ENCODE results near the gene SMIM41. TPM values are rescaled to one million over a fixed set of nuclear protein-coding genes. Genes with fewer than 3 reads are reported as not detected.

Gene SMIM41
- polyA plus RNA-seq, 2 of the 4 experiments (the other 2 are of a cell fraction) = not detected

DNA sequence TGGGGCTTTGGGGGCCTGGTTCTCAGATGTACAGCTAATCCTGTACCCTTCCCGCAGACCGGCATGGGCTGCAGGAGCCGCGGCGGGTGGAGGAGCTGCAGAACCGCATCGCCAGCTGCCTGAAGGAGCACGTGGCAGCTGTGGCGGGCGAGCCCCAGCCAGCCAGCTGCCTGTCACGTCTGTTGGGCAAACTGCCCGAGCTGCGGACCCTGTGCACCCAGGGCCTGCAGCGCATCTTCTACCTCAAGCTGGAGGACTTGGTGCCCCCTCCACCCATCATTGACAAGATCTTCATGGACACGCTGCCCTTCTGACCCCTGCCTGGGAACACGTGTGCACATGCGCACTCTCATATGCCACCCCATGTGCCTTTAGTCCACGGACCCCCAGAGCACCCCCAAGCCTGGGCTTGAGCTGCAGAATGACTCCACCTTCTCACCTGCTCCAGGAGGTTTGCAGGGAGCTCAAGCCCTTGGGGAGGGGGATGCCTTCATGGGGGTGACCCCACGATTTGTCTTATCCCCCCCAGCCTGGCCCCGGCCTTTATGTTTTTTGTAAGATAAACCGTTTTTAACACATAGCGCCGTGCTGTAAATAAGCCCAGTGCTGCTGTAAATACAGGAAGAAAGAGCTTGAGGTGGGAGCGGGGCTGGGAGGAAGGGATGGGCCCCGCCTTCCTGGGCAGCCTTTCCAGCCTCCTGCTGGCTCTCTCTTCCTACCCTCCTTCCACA lies 20.7 kb upstream of the SMIM41 start:
- Histone ChIP-seq H3K27ac (no peak overlapping the region), H3K4me2 (no peak overlapping the region), H3K4me3 (no peak overlapping the region), H3K9me3 (no peaks in the 10 kb centered on the region), H3K4me1 (peaks cover 13% of the 10 kb centered on the region)
- ChIA-PET CTCF (interaction anchor here (1.4 to 42.5 kb wide), 6 partner anchors 7 to 61 kb away, joined by 4 to 1730 read pairs (median 19); partner anchors contain the start of genes ATG101 and NR4A1), POLR2A (interaction anchor here (2.4 to 2.8 kb wide), 2 partner anchors 8 to 11 kb away, joined by 9 to 10 read pairs; partner anchors contain the start of genes ATG101 and NR4A1)
- DNase-seq (ENCODE audit: low read depth in 1 of 2, low spot score in 1 of 2) (peak in 1 of 2 experiments; percentile 74), FAIRE-seq (no peak), ATAC-seq (no peak)
- whole genome bisulfite sequencing (ENCODE audit: missing lambda C conversion rate) = 87% methylated on average over 25 of the region's 25 CpGs
- no peak for TF ChIP-seq JUN (IDR thresholded peaks at IDR 0.05)
- no peak for TF ChIP-seq FOSL2 (IDR thresholded peaks at IDR 0.05)
- no peak for TF ChIP-seq FOSL2 (CRISPR knock-in tag; IDR thresholded peaks at IDR 0.05)
- peak; percentile 18; the same call in 1 of the 2 replicates for TF ChIP-seq MAZ (IDR thresholded peaks at IDR 0.05; ENCODE audit: borderline replicate concordance, low read depth, low read length)
- 0 out of 2 replicates have a peak, but pooled peaks have one; percentile 19 for TF ChIP-seq TP53 (CRISPR knock-in tag; IDR thresholded peaks at IDR 0.05)
- TF ChIP-seq, protein P1, sequence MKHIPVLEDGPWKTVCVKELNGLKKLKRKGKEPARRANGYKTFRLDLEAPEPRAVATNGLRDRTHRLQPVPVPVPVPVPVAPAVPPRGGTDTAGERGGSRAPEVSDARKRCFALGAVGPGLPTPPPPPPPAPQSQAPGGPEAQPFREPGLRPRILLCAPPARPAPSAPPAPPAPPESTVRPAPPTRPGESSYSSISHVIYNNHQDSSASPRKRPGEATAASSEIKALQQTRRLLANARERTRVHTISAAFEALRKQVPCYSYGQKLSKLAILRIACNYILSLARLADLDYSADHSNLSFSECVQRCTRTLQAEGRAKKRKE (CRISPR knock-in tag; IDR thresholded peaks at IDR 0.05; ENCODE audit: low read depth) = no peak
- TF ChIP-seq TFCP2L1 (CRISPR knock-in tag; IDR thresholded peaks at IDR 0.05) = peak; percentile 65; the same call in 1 of the 2 replicates

DNA sequence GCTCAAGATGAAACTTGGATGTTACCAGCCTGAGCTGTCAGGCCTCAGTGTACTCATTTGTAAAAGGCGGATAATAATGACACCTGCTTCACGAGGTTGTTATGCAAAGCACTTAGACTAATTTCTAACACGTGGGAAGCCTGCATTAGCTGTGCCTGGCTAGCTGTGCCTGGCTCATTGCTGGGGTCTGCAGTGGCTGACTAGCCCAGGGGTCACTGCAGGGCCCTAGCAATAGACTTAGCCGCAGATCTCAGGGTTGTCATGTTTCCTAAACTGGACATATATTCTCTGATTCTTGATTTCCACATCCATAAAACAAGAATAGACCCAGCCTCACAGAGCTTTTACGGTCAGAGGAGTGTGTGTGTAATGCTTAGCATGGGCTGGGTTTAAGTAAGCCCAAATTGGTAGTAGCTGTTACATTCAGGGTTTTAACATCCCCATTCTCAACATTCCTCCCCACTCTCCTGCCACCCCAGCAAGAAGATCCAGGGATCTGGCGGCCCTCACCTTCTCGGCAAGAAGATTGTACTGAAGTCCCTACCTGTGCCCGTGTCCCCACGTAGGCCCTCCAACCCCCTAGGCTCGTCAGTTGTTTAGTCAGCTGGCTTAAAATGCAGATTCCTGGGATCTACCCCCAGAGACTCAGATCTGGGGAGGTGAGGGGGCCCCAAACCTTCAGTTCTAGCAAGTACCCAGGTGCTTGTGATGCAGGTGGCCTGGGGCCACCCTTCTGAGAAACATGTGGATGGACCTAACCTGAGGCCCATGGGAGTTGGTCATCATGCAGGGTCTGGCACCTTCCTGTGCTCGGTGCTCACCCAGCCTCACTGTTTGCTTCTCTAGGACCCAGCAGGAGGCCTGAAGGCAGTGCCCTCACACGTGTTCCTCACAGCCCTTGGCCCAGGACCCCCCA lies 19.7 kb upstream of the SMIM41 start:
- peaks cover 17% of the 10 kb centered on the region for H3K4me1 ChIP-seq
- H3K27ac ChIP-seq = no peak overlapping the region
- DNase-seq (ENCODE audit: low read depth in 1 of 2, low spot score in 1 of 2) (peak in 1 of 2 experiments; percentile 93), ATAC-seq (peak; percentile 25 to 35; a peak in 5 of 6 replicates), FAIRE-seq (no peak)
- POLR2A ChIA-PET = interaction anchor here (2.4 to 2.8 kb wide), 2 partner anchors 9 to 10 kb away, joined by 9 to 10 read pairs; partner anchors contain the start of genes ATG101 and NR4A1
- H3K4me3 ChIP-seq = no peak overlapping the region
- CTCF ChIA-PET = interaction anchor here (0.9 to 42.5 kb wide), 9 partner anchors 8 to 60 kb away, joined by 3 to 1730 read pairs (median 13); partner anchors contain the start of genes ATG101, NR4A1 and SMIM41
- no peak overlapping the region for H3K4me2 ChIP-seq
- WGBS (ENCODE audit: missing lambda C conversion rate) = 80% methylated on average over 12 of the region's 12 CpGs
- H3K9me3 ChIP-seq = no peaks in the 10 kb centered on the region
- no peak for TF ChIP-seq CEBPB (IDR thresholded peaks at IDR 0.05)
- TF ChIP-seq FOSB (CRISPR knock-in tag; IDR thresholded peaks at IDR 0.05) = peak; percentile 99
- no peak for TF ChIP-seq POLR2A (IDR thresholded peaks at IDR 0.05; ENCODE audit: low read length)
- peak; percentile 80 for TF ChIP-seq ZSCAN20 (CRISPR knock-in tag; IDR thresholded peaks at IDR 0.05)
- TF ChIP-seq EHF (CRISPR knock-in tag; IDR thresholded peaks at IDR 0.05) = peak; percentile 90
- TF ChIP-seq KDM1A (IDR thresholded peaks at IDR 0.05; ENCODE audit: low read depth) = no peak
- TF ChIP-seq TP53 (CRISPR knock-in tag; IDR thresholded peaks at IDR 0.05) = peak; percentile 99
- TF ChIP-seq RARB (CRISPR knock-in tag; IDR thresholded peaks at IDR 0.05) = peak; percentile 99
- TF ChIP-seq ESRRA (IDR thresholded peaks at IDR 0.05; ENCODE audit: borderline replicate concordance, low read length) = peak; percentile 38
- TF ChIP-seq PHF8 (IDR thresholded peaks at IDR 0.05; ENCODE audit: borderline replicate concordance, low read depth) = no peak
- no peak for TF ChIP-seq SREBF2 (IDR thresholded peaks at IDR 0.05)
- TF ChIP-seq HOXB5 (CRISPR knock-in tag; IDR thresholded peaks at IDR 0.05) = peak; percentile 86
- no peak for TF ChIP-seq FOSL2 (IDR thresholded peaks at IDR 0.05)
- peak; percentile 52 for TF ChIP-seq FOSL2 (CRISPR knock-in tag; IDR thresholded peaks at IDR 0.05)
- TF ChIP-seq NFE2L2 (conservative IDR thresholded peaks at IDR 0.05; ENCODE audit: low read length) = no peak
- no peak; the same call in 1 of the 2 replicates for TF ChIP-seq HOXB13 (CRISPR knock-in tag; IDR thresholded peaks at IDR 0.05; ENCODE audit: low read depth)
- TF ChIP-seq RAD21 (conservative IDR thresholded peaks at IDR 0.05 in 1 of 2, IDR thresholded peaks at IDR 0.05 in 1 of 2) = no peak
- TF ChIP-seq, protein P2, sequence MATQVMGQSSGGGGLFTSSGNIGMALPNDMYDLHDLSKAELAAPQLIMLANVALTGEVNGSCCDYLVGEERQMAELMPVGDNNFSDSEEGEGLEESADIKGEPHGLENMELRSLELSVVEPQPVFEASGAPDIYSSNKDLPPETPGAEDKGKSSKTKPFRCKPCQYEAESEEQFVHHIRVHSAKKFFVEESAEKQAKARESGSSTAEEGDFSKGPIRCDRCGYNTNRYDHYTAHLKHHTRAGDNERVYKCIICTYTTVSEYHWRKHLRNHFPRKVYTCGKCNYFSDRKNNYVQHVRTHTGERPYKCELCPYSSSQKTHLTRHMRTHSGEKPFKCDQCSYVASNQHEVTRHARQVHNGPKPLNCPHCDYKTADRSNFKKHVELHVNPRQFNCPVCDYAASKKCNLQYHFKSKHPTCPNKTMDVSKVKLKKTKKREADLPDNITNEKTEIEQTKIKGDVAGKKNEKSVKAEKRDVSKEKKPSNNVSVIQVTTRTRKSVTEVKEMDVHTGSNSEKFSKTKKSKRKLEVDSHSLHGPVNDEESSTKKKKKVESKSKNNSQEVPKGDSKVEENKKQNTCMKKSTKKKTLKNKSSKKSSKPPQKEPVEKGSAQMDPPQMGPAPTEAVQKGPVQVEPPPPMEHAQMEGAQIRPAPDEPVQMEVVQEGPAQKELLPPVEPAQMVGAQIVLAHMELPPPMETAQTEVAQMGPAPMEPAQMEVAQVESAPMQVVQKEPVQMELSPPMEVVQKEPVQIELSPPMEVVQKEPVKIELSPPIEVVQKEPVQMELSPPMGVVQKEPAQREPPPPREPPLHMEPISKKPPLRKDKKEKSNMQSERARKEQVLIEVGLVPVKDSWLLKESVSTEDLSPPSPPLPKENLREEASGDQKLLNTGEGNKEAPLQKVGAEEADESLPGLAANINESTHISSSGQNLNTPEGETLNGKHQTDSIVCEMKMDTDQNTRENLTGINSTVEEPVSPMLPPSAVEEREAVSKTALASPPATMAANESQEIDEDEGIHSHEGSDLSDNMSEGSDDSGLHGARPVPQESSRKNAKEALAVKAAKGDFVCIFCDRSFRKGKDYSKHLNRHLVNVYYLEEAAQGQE (IDR thresholded peaks at IDR 0.05) = peak; percentile 66; the same call in 1 of the 2 replicates
- no peak for TF ChIP-seq CBX2 (IDR thresholded peaks at IDR 0.05; ENCODE audit: borderline replicate concordance, low read depth)
- peak; percentile 99 for TF ChIP-seq TFCP2L1 (CRISPR knock-in tag; IDR thresholded peaks at IDR 0.05)
- no peak for TF ChIP-seq EP300 (IDR thresholded peaks at IDR 0.05)
- TF ChIP-seq, protein P3, sequence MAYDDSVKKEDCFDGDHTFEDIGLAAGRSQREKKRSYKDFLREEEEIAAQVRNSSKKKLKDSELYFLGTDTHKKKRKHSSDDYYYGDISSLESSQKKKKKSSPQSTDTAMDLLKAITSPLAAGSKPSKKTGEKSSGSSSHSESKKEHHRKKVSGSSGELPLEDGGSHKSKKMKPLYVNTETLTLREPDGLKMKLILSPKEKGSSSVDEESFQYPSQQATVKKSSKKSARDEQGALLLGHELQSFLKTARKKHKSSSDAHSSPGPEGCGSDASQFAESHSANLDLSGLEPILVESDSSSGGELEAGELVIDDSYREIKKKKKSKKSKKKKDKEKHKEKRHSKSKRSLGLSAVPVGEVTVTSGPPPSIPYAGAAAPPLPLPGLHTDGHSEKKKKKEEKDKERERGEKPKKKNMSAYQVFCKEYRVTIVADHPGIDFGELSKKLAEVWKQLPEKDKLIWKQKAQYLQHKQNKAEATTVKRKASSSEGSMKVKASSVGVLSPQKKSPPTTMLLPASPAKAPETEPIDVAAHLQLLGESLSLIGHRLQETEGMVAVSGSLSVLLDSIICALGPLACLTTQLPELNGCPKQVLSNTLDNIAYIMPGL (CRISPR knock-in tag; IDR thresholded peaks at IDR 0.05; ENCODE audit: borderline replicate concordance) = peak; percentile 98
- TF ChIP-seq HOXA7 (CRISPR knock-in tag; IDR thresholded peaks at IDR 0.05) = peak; percentile 100
- peak; percentile 67 for TF ChIP-seq CHD2 (IDR thresholded peaks at IDR 0.05; ENCODE audit: low read length, partially characterized antibody)
- TF ChIP-seq POLR2AphosphoS2 (conservative IDR thresholded peaks at IDR 0.05; ENCODE audit: low read length) = peak; percentile 100
